ENCODE measurements around the gene SLC6A3. TPM values are rescaled to one million over a fixed set of nuclear protein-coding genes. Genes with fewer than 3 reads are reported as not detected.

Gene SLC6A3
- total RNA-seq, 2 experiments from 2014 or later, result not detected

- no peak overlapping the region for H3K4me2 ChIP-seq (ENCODE audit: low read length)
- H2AFZ ChIP-seq (ENCODE audit: low read length), result no peak overlapping the region
- no peaks in the 10 kb centered on the region for H4K20me1 ChIP-seq (ENCODE audit: insufficient read depth, low read length)
- TF ChIP-seq EZH2phosphoT487 (IDR thresholded peaks at IDR 0.05; ENCODE audit: borderline replicate concordance, low read depth, low read length), result no peak
- no peak overlapping the region for H3K4me3 ChIP-seq (ENCODE audit: low read depth, low read length, poor library complexity, severe bottlenecking)
- no TSS peak for BruUV-seq (replicated peaks)
- intact Hi-C loops (cut with micrococcal nuclease; ENCODE audit: unreplicated experiment), result no loop called here
- no peaks in the 10 kb centered on the region for H3K9me3 ChIP-seq (ENCODE audit: low read length)
- ChIA-PET POLR2A (no interaction called here), CTCF (ENCODE audit: unreplicated experiment) (no interaction called here)
- H3K79me2 ChIP-seq (ENCODE audit: insufficient read depth, low read depth, low read length), result no peaks in the 10 kb centered on the region
- H3K9me2 ChIP-seq (ENCODE audit: insufficient read depth, low read length), result no peaks in the 10 kb centered on the region
- no peak overlapping the region for H3K27ac ChIP-seq (ENCODE audit: low read depth, low read length, poor library complexity, severe bottlenecking)
- no peaks in the 10 kb centered on the region for H3K4me1 ChIP-seq (ENCODE audit: insufficient read depth, low read length, poor library complexity, severe bottlenecking)
- no peaks in the 10 kb centered on the region for H3K36me3 ChIP-seq (ENCODE audit: insufficient read depth, low read length)
- DNase-seq (ENCODE audit: low spot score), result no peak
These were observed 66.2 kb downstream of the SLC6A3 start for GRCh38 chr5:1378866-1379659.

GRCh38 chr5:1378096-1378495 is 67.1 kb downstream of the SLC6A3 start:
- ChIA-PET POLR2A (no interaction called here), CTCF (ENCODE audit: unreplicated experiment) (no interaction called here)
- H3K27ac ChIP-seq (ENCODE audit: low read depth, low read length, poor library complexity, severe bottlenecking), result no peak overlapping the region
- TF ChIP-seq CTCF (conservative IDR thresholded peaks at IDR 0.05; ENCODE audit: low read length), result no peak
- DNase-seq (ENCODE audit: low spot score), result no peak
- H2AFZ ChIP-seq (ENCODE audit: low read length), result no peak overlapping the region
- no peak overlapping the region for H3K4me2 ChIP-seq (ENCODE audit: low read length)
- no peaks in the 10 kb centered on the region for H3K4me1 ChIP-seq (ENCODE audit: insufficient read depth, low read length, poor library complexity, severe bottlenecking)
- H4K20me1 ChIP-seq (ENCODE audit: insufficient read depth, low read length), result no peaks in the 10 kb centered on the region
- no peaks in the 10 kb centered on the region for H3K79me2 ChIP-seq (ENCODE audit: insufficient read depth, low read depth, low read length)
- no peaks in the 10 kb centered on the region for H3K36me3 ChIP-seq (ENCODE audit: insufficient read depth, low read length)
- intact Hi-C loops (cut with micrococcal nuclease; ENCODE audit: unreplicated experiment), result no loop called here
- no peaks in the 10 kb centered on the region for H3K9me3 ChIP-seq (ENCODE audit: low read length)
- H3K9me2 ChIP-seq (ENCODE audit: insufficient read depth, low read length), result no peaks in the 10 kb centered on the region
- no peak overlapping the region for H3K4me3 ChIP-seq (ENCODE audit: low read depth, low read length, poor library complexity, severe bottlenecking)
- BruUV-seq (replicated peaks), result no TSS peak

- no peak overlapping the region for H2AFZ ChIP-seq (ENCODE audit: low read length)
- no peaks in the 10 kb centered on the region for H3K9me3 ChIP-seq (ENCODE audit: low read length)
- ChIA-PET POLR2A (no interaction called here), CTCF (ENCODE audit: unreplicated experiment) (no interaction called here)
- no peak overlapping the region for H3K4me2 ChIP-seq (ENCODE audit: low read length)
- peaks cover 7% of the 10 kb centered on the region for H3K4me1 ChIP-seq (ENCODE audit: insufficient read depth, low read length, poor library complexity, severe bottlenecking)
- intact Hi-C loops (cut with micrococcal nuclease; ENCODE audit: unreplicated experiment), result no loop called here
- no peak overlapping the region for H3K27ac ChIP-seq (ENCODE audit: low read depth, low read length, poor library complexity, severe bottlenecking)
- TF ChIP-seq CTCF (conservative IDR thresholded peaks at IDR 0.05; ENCODE audit: low read length) (no peak), EZH2phosphoT487 (IDR thresholded peaks at IDR 0.05; ENCODE audit: borderline replicate concordance, low read depth, low read length) (no peak)
- H3K36me3 ChIP-seq (ENCODE audit: insufficient read depth, low read length), result no peaks in the 10 kb centered on the region
- no peaks in the 10 kb centered on the region for H3K9me2 ChIP-seq (ENCODE audit: insufficient read depth, low read length)
- no peaks in the 10 kb centered on the region for H4K20me1 ChIP-seq (ENCODE audit: insufficient read depth, low read length)
- no peak for DNase-seq (ENCODE audit: low spot score)
- no peak overlapping the region for H3K4me3 ChIP-seq (ENCODE audit: low read depth, low read length, poor library complexity, severe bottlenecking)
- no TSS peak for BruUV-seq (replicated peaks)
- H3K79me2 ChIP-seq (ENCODE audit: insufficient read depth, low read depth, low read length), result no peaks in the 10 kb centered on the region
These were observed 68.3 kb downstream of the SLC6A3 start for GRCh38 chr5:1376981-1377380.

Data from OCI-LY7 (cell line).